H1 (cell line): Measurements from ENCODE around the gene KIF26A. TPM values are rescaled to one million over a fixed set of nuclear protein-coding genes. Genes with fewer than 3 reads are reported as not detected.

ENCODE experiments used
- CTCF ChIA-PET: fragments of 300-600 bp; sonication (Branson Sonifier 250); formaldehyde crosslinking; loops from one replicate; lab custom pipeline; 2021; ENCODE audit not compliant: partially characterized antibody; lab: Charles Lee
- POLR2A ChIA-PET: fragments of 300-600 bp; sonication (Branson Sonifier 250); formaldehyde crosslinking; loops from one replicate; lab custom pipeline; 2021; ENCODE audit warnings: inconsistent platforms; ENCODE audit not compliant: partially characterized antibody; lab: Charles Lee
- DNase-seq, 2 experiments: peaks; one replicate each; pipeline versions ENCODE4 v3.0.0 to v3.0.0-alpha.2; 2010 to 2022; ENCODE audit warnings: low spot score in 2 of 2, low read depth in 1 of 2, mixed read lengths in 1 of 2
- FAIRE-seq: peaks from 2 replicates; lab custom pipeline; 2011; peaks lifted over from hg19 to GRCh38; lab: Jason Lieb, UNC
- H2AFZ ChIP-seq: 2 replicates; pipeline ENCODE4 v1.8.1; 2012; ENCODE audit warnings: low read length, inconsistent platforms
- H2AK5ac ChIP-seq: 2 replicates; pipeline ENCODE4 v1.6.1; 2013; ENCODE audit warnings: low read depth, low read length
- H2BK120ac ChIP-seq: replicated peaks from 2 replicates; pipeline ENCODE3; 2013; ENCODE audit warnings: low read depth, low read length, inconsistent platforms
- H2BK12ac ChIP-seq: 2 replicates; pipeline ENCODE4 v1.6.1; 2013; ENCODE audit warnings: low read depth, low read length
- H2BK15ac ChIP-seq: 2 replicates; pipeline ENCODE4 v1.6.1; 2013; ENCODE audit warnings: low read length
- H2BK20ac ChIP-seq: 2 replicates; pipeline ENCODE4 v1.6.1; 2013; ENCODE audit warnings: low read length
- H2BK5ac ChIP-seq: 2 replicates; pipeline ENCODE4 v1.6.1; 2013; ENCODE audit warnings: low read depth, low read length
- H3K14ac ChIP-seq: 2 replicates; pipeline ENCODE4 v1.6.1; 2013; ENCODE audit warnings: inconsistent platforms; ENCODE audit not compliant: insufficient read length
- H3K18ac ChIP-seq: 2 replicates; pipeline ENCODE4 v1.6.1; 2013; ENCODE audit warnings: low read length; ENCODE audit errors: extremely low read depth
- H3K23ac ChIP-seq: 2 replicates; pipeline ENCODE4 v1.6.1; 2013; ENCODE audit warnings: inconsistent platforms; ENCODE audit not compliant: insufficient read length
- H3K23me2 ChIP-seq: 2 replicates; pipeline ENCODE4 v1.6.1; 2013; ENCODE audit warnings: low read depth, low read length
- H3K27ac ChIP-seq: 2 replicates; pipeline ENCODE4 v1.6.1; 2011; ENCODE audit warnings: low read depth, low read length, inconsistent platforms
- H3K27me3 ChIP-seq, 4 experiments: replicated peaks in 1 of 4; 1 replicate in 1 of 4; 2 replicates in 3 of 4; pipeline versions ENCODE4 v1.6.1 to v1.8.1; 2011 to 2013; ENCODE audit warnings: low read length in 3 of 4, mild to moderate bottlenecking in 3 of 4, inconsistent platforms in 2 of 4, mixed read lengths in 2 of 4, moderate library complexity in 1 of 4; ENCODE audit not compliant: control insufficient read depth in 3 of 4, insufficient read depth in 3 of 4; ENCODE audit errors: extremely low read depth in 1 of 4
- H3K36me3 ChIP-seq, 4 experiments: 2 replicates each; pipeline versions ENCODE4 v1.6.1 to v1.8.1; 2011 to 2013; ENCODE audit warnings: mild to moderate bottlenecking in 4 of 4, low read length in 3 of 4, moderate library complexity in 2 of 4, control low read depth in 1 of 4, inconsistent platforms in 1 of 4; ENCODE audit not compliant: insufficient read depth in 4 of 4, control insufficient read depth in 2 of 4
- H3K4ac ChIP-seq: replicated peaks from 2 replicates; pipeline ENCODE3; 2013; ENCODE audit warnings: low read length, low read depth, mixed read lengths, inconsistent platforms; ENCODE audit not compliant: insufficient read length
- H3K4me1 ChIP-seq, 4 experiments: replicated peaks in 1 of 4; 1 replicate in 1 of 4; 2 replicates in 3 of 4; pipeline versions ENCODE4 v1.6.1 to v1.8.1; 2011 to 2013; ENCODE audit warnings: low read length in 3 of 4, inconsistent platforms in 2 of 4, mixed read lengths in 1 of 4; ENCODE audit not compliant: insufficient read depth in 4 of 4, control insufficient read depth in 3 of 4
- H3K4me2 ChIP-seq, 2 experiments: 2 replicates each; pipeline versions ENCODE4 v1.6.1 to v1.8.1; 2011 to 2013; ENCODE audit warnings: low read depth in 2 of 2, low read length in 2 of 2, control low read depth in 1 of 2, inconsistent platforms in 1 of 2, mild to moderate bottlenecking in 1 of 2; ENCODE audit not compliant: insufficient read depth in 1 of 2
- H3K4me3 ChIP-seq, 4 experiments: fragments of 200-600, 300-600 bp in 1 of 4; sonication (generic), shearing (Covaris generic), sonication (Bioruptor Twin) in 1 of 4; 2 replicates each; pipeline versions ENCODE4 v1.5.1 to v1.8.1; 2011 to 2016; ENCODE audit warnings: low read length in 4 of 4, low read depth in 3 of 4, control low read depth in 2 of 4, inconsistent platforms in 2 of 4, mild to moderate bottlenecking in 2 of 4, mixed read lengths in 1 of 4, moderate library complexity in 1 of 4; ENCODE audit not compliant: insufficient read depth in 2 of 4; ENCODE audit errors: extremely low read depth in 1 of 4
- H3K56ac ChIP-seq: replicated peaks from 2 replicates; pipeline ENCODE3; 2013; ENCODE audit warnings: low read depth, mild to moderate bottlenecking, mixed read lengths, low read length, inconsistent platforms; ENCODE audit not compliant: insufficient read length
- H3K79me1 ChIP-seq: 2 replicates; pipeline ENCODE4 v1.6.1; 2013; ENCODE audit warnings: low read depth, low read length, control low read depth
- H3K79me2 ChIP-seq, 2 experiments: 2 replicates each; pipeline versions ENCODE4 v1.6.1 to v1.8.1; 2012 to 2013; ENCODE audit warnings: low read length in 2 of 2, mild to moderate bottlenecking in 2 of 2, inconsistent platforms in 1 of 2; ENCODE audit not compliant: insufficient read depth in 2 of 2, control insufficient read depth in 1 of 2
- H3K9ac ChIP-seq, 4 experiments: replicated peaks in 1 of 4; 1 replicate in 1 of 4; 2 replicates in 3 of 4; pipeline versions ENCODE4 v1.6.1 to v1.8.1; 2011 to 2013; ENCODE audit warnings: low read depth in 3 of 4, low read length in 3 of 4, control low read depth in 2 of 4, mild to moderate bottlenecking in 2 of 4, moderate library complexity in 2 of 4, inconsistent platforms in 1 of 4; ENCODE audit errors: extremely low read depth in 1 of 4
- H3K9me3 ChIP-seq, 2 experiments: 2 replicates each; pipeline versions ENCODE4 v1.6.1 to v1.8.1; 2012 to 2013; ENCODE audit warnings: mild to moderate bottlenecking in 2 of 2, moderate library complexity in 2 of 2, control low read depth in 1 of 2, inconsistent platforms in 1 of 2, low read depth in 1 of 2, low read length in 1 of 2, mixed read lengths in 1 of 2; ENCODE audit not compliant: insufficient read depth in 2 of 2
- H4K20me1 ChIP-seq, 2 experiments: replicated peaks in 1 of 2; 2 replicates each; pipeline versions ENCODE3 to v1.8.1; 2011 to 2013; ENCODE audit warnings: inconsistent platforms in 2 of 2, low read length in 2 of 2, mild to moderate bottlenecking in 1 of 2; ENCODE audit not compliant: insufficient read depth in 2 of 2, control insufficient read depth in 1 of 2
- H4K5ac ChIP-seq: 2 replicates; pipeline ENCODE4 v1.6.1; 2013; ENCODE audit warnings: low read length, low read depth, mixed read lengths, inconsistent platforms; ENCODE audit not compliant: insufficient read length
- H4K8ac ChIP-seq: 2 replicates; pipeline ENCODE4 v1.8.0; 2013; ENCODE audit warnings: mild to moderate bottlenecking, moderate library complexity, low read length, inconsistent platforms; ENCODE audit not compliant: insufficient read depth; ENCODE audit errors: extremely low read depth
- H4K91ac ChIP-seq: replicated peaks from 2 replicates; pipeline ENCODE3; 2013; ENCODE audit warnings: low read length, mixed read lengths, inconsistent platforms; ENCODE audit not compliant: insufficient read length
- YY1 ChIP-seq: IDR thresholded peaks from 2 replicates; pipeline ENCODE4 v1.6.1; 2011; ENCODE audit warnings: low read depth, mild to moderate bottlenecking, low read length
- WGBS, 2 experiments: shearing (Covaris generic) in 1 of 2; methylation state at CpG; one replicate each; pipeline versions ENCODE4 v1.1.6 to v1.1.7; 2013 to 2015; ENCODE audit warnings: low lambda C conversion rate in 2 of 2, mixed read lengths in 2 of 2, inconsistent platforms in 1 of 2, low coverage in 1 of 2, missing lambda C conversion rate in 1 of 2; ENCODE audit not compliant: insufficient replicate concordance in 2 of 2, insufficient coverage in 1 of 2, insufficient read length in 1 of 2; ENCODE audit errors: extremely low coverage in 1 of 2, missing lambda C conversion rate in 1 of 2; 5-methylcytosine and 5-hydroxymethylcytosine counted together
- polyA plus RNA-seq, 7 experiments: library from polyadenylated mRNA; depleted of rRNA in 3 of 7; stranded (reverse) in 5 of 7; unstranded in 2 of 7; fragments of >200 nt in 5 of 7; fragments of 200-250 nt in 2 of 7; gene quantifications; 1 replicate in 5 of 7; 2 replicates in 1 of 7; 4 replicates in 1 of 7; pipeline versions ENCODE4 v1.2.1 to v1.2.3, GENCODE V29; 2011 to 2013; ENCODE audit warnings: missing spikeins in 2 of 7, mixed read lengths in 2 of 7
- total RNA-seq: library from RNA; stranded (reverse); fragmentation: NEBNext Ultra II Directional; extraction: Animal tissue kit (Norgen Biotek cat#: 25700); gene quantifications from 2 replicates; pipeline ENCODE4 v1.2.1, GENCODE V29; 2021

The KIF26A gene
- total and polyA plus RNA-seq, 2 of the 8 experiments (the other 6 are each of a cell fraction or from before 2014, with no cell fraction given): 11.5 to 41.6 TPM

GRCh38 chr14:104209985-104210816, 71.8 kb downstream of the KIF26A start:
- Histone ChIP-seq H3K9ac (no peak overlapping the region), H3K14ac (no peak overlapping the region), H3K36me3 (no peaks in the 10 kb centered on the region), H3K27ac (no peak overlapping the region), H3K4me3 (no peak overlapping the region), H3K4me2 (no peak overlapping the region), H3K18ac (no peak overlapping the region; the same call in 1 of the 2 replicates), H2BK15ac (no peak overlapping the region), H2BK12ac (no peak overlapping the region), H3K27me3 (no peaks in the 10 kb centered on the region), H4K5ac (no peak overlapping the region), H3K4ac (no peak overlapping the region), H3K56ac (no peak overlapping the region), H2BK20ac (no peak overlapping the region), H3K79me2 (no peaks in the 10 kb centered on the region), H2AK5ac (no peak overlapping the region), H2BK5ac (no peak overlapping the region), H4K8ac (no peak overlapping the region), H2AFZ (no peak overlapping the region), H3K79me1 (no peaks in the 10 kb centered on the region), H3K4me1 (peaks cover 0 to 7% (median 0%) of the 10 kb centered on the region in 4 experiments; a peak in 1 of 7 replicates), H2BK120ac (no peak overlapping the region), H3K23ac (no peak overlapping the region), H3K9me3 (no peaks in the 10 kb centered on the region), H4K20me1 (no peaks in the 10 kb centered on the region), H3K23me2 (peaks cover 4% of the 10 kb centered on the region; the same call in 1 of the 2 replicates), H4K91ac (no peak overlapping the region)
- DNase-seq (no peak), FAIRE-seq (no peak)
- ChIA-PET POLR2A (interaction anchor here (1.2 kb wide), 1 partner anchor 14 kb away, joined by 4 read pairs; no protein-coding TSS in a partner anchor), CTCF (interaction anchor here (2.8 kb wide), 1 partner anchor 14 kb away, joined by 14 read pairs; no protein-coding TSS in a partner anchor)
- no peak for TF ChIP-seq YY1
- WGBS, 2 experiments: 84% methylated on average over 16 of the region's 21 CpGs; no CpG with 5 or more reads in 1 of the 2 experiments
